Lower leg skin (tissue), 3 donors: ENCODE results near the gene VIM.

Experiments used
- POLR2A ChIP-seq, 2 donors: fragments of 450-650 bp; IDR thresholded peaks; one replicate each; pipeline ENCODE4 v1.6.1; 2016 to 2017; ENCODE audit warnings: antibody characterized with exemption in 2 of 2, mild to moderate bottlenecking in 1 of 2, moderate library complexity in 1 of 2
- TF ChIP-seq, protein P1 (sequence below), 3 donors: fragments of 450-650 bp; IDR thresholded peaks; one replicate each; pipeline ENCODE4 v1.5.1; 2016; ENCODE audit warnings: antibody characterized with exemption in 3 of 3, mild to moderate bottlenecking in 3 of 3, moderate library complexity in 2 of 3

DNA sequence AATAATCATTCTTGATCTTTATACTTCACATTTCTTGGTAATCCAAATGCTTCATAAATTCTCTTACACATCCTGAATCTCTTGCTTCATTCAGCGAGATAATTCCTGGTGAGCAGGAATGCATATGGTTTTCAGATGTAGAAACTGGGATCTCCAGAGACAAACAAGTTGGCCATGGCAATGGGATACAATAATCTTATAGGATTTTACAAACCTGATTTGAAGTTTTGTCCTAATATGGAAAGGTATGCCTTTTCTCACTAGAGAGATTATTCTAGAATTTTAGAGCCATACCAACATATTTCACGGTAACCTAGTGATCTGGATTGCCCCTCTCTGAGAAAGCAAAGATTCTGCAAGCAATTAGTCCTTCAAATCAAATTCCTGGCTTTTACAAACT lies 13.5 kb upstream of the VIM start:
- TF ChIP-seq POLR2A (IDR thresholded peaks at IDR 0.05): no peak
- TF ChIP-seq, protein P1, sequence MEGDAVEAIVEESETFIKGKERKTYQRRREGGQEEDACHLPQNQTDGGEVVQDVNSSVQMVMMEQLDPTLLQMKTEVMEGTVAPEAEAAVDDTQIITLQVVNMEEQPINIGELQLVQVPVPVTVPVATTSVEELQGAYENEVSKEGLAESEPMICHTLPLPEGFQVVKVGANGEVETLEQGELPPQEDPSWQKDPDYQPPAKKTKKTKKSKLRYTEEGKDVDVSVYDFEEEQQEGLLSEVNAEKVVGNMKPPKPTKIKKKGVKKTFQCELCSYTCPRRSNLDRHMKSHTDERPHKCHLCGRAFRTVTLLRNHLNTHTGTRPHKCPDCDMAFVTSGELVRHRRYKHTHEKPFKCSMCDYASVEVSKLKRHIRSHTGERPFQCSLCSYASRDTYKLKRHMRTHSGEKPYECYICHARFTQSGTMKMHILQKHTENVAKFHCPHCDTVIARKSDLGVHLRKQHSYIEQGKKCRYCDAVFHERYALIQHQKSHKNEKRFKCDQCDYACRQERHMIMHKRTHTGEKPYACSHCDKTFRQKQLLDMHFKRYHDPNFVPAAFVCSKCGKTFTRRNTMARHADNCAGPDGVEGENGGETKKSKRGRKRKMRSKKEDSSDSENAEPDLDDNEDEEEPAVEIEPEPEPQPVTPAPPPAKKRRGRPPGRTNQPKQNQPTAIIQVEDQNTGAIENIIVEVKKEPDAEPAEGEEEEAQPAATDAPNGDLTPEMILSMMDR (IDR thresholded peaks at IDR 0.05): no peak
